Bone marrow (tissue), 2 donors: Measurements from ENCODE around the gene CGRRF1.

Experiments used
- DNase-seq, 2 donors: peaks; one replicate each; lab custom pipeline; 2025; lab: John Stamatoyannopoulos, UW

The CGRRF1 gene

GRCh38 chr14:54577977-54578376 is 68.3 kb downstream of the CGRRF1 start:
- no peak for DNase-seq

GRCh38 chr14:54579621-54580020 is 69.9 kb downstream of the CGRRF1 start:
- DNase-seq = no peak

GRCh38 chr14:54580933-54581332 is 71.2 kb downstream of the CGRRF1 start:
- DNase-seq = no peak

GRCh38 chr14:54582334-54582733 is 72.6 kb downstream of the CGRRF1 start:
- no peak for DNase-seq

GRCh38 chr14:54584097-54584496 is 74.4 kb downstream of the CGRRF1 start:
- DNase-seq = no peak

GRCh38 chr14:54585214-54585613 is 75.5 kb downstream of the CGRRF1 start:
- DNase-seq = no peak
